Activated CD8-positive, alpha-beta T cell treated with anti-CD3 and anti-CD28 coated beads for 36 hours (primary cell): ENCODE measurements around the gene NHLRC3. TPM values are rescaled to one million over a fixed set of nuclear protein-coding genes. Genes with fewer than 3 reads are reported as not detected.

Experiments
- ATAC-seq: fragments of 200-7000 bp; cut with Tn5 transposase; one replicate; pipeline ENCODE4 v1.10.0; 2021; ENCODE audit warnings: mild to moderate bottlenecking, moderate library complexity
- CTCF ChIA-PET: fragments of 350-600 bp; sonication (Branson Sonifier 250); formaldehyde crosslinking; loops from one replicate; lab custom pipeline; 2021; ENCODE audit warnings: antibody characterized with exemption; lab: Charles Lee
- POLR2A ChIA-PET: fragments of 350-600 bp; sonication (Branson Sonifier 250); formaldehyde crosslinking; loops from one replicate; lab custom pipeline; 2021; ENCODE audit warnings: antibody characterized with exemption; lab: Charles Lee
- DNase-seq: peaks from one replicate; pipeline ENCODE4 v3.0.0-alpha.2; 2020
- H3K27ac Mint-ChIP-seq: one replicate; pipeline ENCODE4 v1.8.0; 2021; ENCODE audit warnings: mild to moderate bottlenecking, mixed read lengths
- H3K27me3 Mint-ChIP-seq: one replicate; pipeline ENCODE4 v1.8.0; 2021; ENCODE audit warnings: mixed read lengths
- H3K36me3 Mint-ChIP-seq: one replicate; pipeline ENCODE4 v1.8.0; 2021; ENCODE audit warnings: low read depth, mixed read lengths
- H3K4me1 Mint-ChIP-seq: one replicate; pipeline ENCODE4 v1.8.0; 2021; ENCODE audit warnings: low read depth, mixed read lengths
- H3K4me3 Mint-ChIP-seq: one replicate; pipeline ENCODE4 v1.8.0; 2021; ENCODE audit warnings: mild to moderate bottlenecking, moderate library complexity, mixed read lengths
- H3K9me3 Mint-ChIP-seq: one replicate; pipeline ENCODE4 v1.8.0; 2021; ENCODE audit warnings: mixed read lengths
- CTCF ChIP-seq: fragments of 200-600 bp; IDR thresholded peaks from one replicate; pipeline ENCODE4 v1.8.0; 2022; ENCODE audit warnings: antibody characterized with exemption, mild to moderate bottlenecking
- intact Hi-C: fragments of 100-400 bp; cut with micrococcal nuclease; formaldehyde crosslinking; loops from one replicate; pipeline ENCODE4 v1.10.0; 2022
- total RNA-seq, 2 experiments: library from RNA; stranded (reverse); gene quantifications; one replicate each; pipeline ENCODE4 v1.2.3, GENCODE V29; 2021

The NHLRC3 gene
- total RNA-seq, 2 experiments from 2014 or later = 17.5 to 17.9 TPM

GRCh38 chr13:39034085-39034484 lies 4.2 kb upstream of the NHLRC3 start:
- intact Hi-C loops = no loop called here
- Mint-ChIP-seq H3K9me3 (no peaks in the 10 kb centered on the region), H3K4me1 (peaks cover 34% of the 10 kb centered on the region), H3K4me3 (peak overlapping the region; percentile 100), H3K36me3 (peaks cover 31% of the 10 kb centered on the region), H3K27ac (no peak overlapping the region), H3K27me3 (no peaks in the 10 kb centered on the region)
- TF ChIP-seq CTCF = no peak
- ChIA-PET POLR2A (interaction anchor here (0.7 kb wide), 1 partner anchor 80 kb away, joined by 3 read pairs; no protein-coding TSS in a partner anchor), CTCF (no interaction called here)
- DNase-seq (no peak), ATAC-seq (no peak)

- peak overlapping the region; percentile 90 for H3K27ac Mint-ChIP-seq
- peak overlapping the region; percentile 100 for H3K4me3 Mint-ChIP-seq
- H3K4me1 Mint-ChIP-seq = peaks cover 40% of the 10 kb centered on the region
- DNase-seq (no peak), ATAC-seq (no peak)
- H3K36me3 Mint-ChIP-seq = peaks cover 32% of the 10 kb centered on the region
- H3K27me3 Mint-ChIP-seq = no peaks in the 10 kb centered on the region
- no peaks in the 10 kb centered on the region for H3K9me3 Mint-ChIP-seq
- intact Hi-C loops = no loop called here
- TF ChIP-seq CTCF = no peak
- ChIA-PET CTCF (interaction anchor here (1.5 kb wide), 1 partner anchor 576 kb away, joined by 3 read pairs; no protein-coding TSS in a partner anchor), POLR2A (interaction anchor here (1.9 to 2.6 kb wide), 3 partner anchors 17 to 686 kb away, joined by 4 to 8 read pairs (median 6); partner anchors contain the start of gene UFM1)
Observed at GRCh38 chr13:39035204-39035603, 3.1 kb upstream of the NHLRC3 start.

DNA sequence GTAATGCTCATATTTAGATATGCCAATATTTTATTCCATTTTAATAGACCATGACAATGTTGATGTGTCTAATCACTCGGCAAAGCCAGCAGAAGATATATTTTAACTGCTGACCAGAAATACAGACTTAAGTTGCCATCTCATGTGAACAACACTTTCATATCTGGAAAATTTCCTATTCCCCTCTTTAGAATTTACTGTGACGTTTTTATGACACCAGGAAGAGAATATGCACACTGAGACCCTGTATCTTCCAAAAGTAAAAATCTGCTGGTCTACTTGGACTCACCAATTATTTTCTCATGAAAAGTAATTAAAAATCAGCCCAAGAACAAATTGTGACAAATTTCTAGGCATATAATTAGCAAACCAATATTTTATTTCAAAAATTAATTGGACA lies 2.5 kb upstream of the NHLRC3 start:
- no peak for TF ChIP-seq CTCF
- peaks cover 38% of the 10 kb centered on the region for H3K36me3 Mint-ChIP-seq
- no peaks in the 10 kb centered on the region for H3K27me3 Mint-ChIP-seq
- ChIA-PET CTCF (interaction anchor here (1.5 to 2.7 kb wide), 2 partner anchors 19 to 576 kb away, joined by 3 to 16 read pairs; no protein-coding TSS in a partner anchor), POLR2A (interaction anchor here (0.6 to 2.6 kb wide), 4 partner anchors 12 to 686 kb away, joined by 3 to 8 read pairs (median 5); partner anchors contain the start of gene UFM1)
- no peaks in the 10 kb centered on the region for H3K9me3 Mint-ChIP-seq
- H3K27ac Mint-ChIP-seq = peak overlapping the region; percentile 90
- peak overlapping the region; percentile 100 for H3K4me3 Mint-ChIP-seq
- H3K4me1 Mint-ChIP-seq = peaks cover 43% of the 10 kb centered on the region
- no peak for ATAC-seq
- no peak for DNase-seq
- intact Hi-C loops = no loop called here

DNA sequence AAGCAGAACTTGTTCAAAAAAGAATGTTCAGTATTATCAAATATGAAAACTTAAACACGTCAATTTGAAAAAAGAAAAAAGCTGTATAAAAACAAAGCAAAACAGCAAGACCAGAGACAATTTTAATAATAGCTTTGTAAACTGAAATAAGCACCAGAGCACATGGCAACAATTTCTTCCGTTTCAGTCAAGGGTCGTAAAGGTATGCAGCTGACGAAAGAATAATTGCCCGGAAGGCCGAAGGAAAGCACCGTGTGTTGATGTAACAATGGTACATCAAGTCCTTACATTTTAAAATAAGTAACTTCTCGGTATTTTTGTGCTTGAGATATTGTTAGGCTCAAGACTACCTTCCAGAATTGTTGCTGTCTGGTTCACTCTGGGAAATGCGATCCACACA lies 2.0 kb upstream of the NHLRC3 start:
- peaks cover 45% of the 10 kb centered on the region for H3K4me1 Mint-ChIP-seq
- intact Hi-C loops = no loop called here
- H3K27ac Mint-ChIP-seq = peak overlapping the region; percentile 90
- no peaks in the 10 kb centered on the region for H3K9me3 Mint-ChIP-seq
- H3K36me3 Mint-ChIP-seq = peaks cover 40% of the 10 kb centered on the region
- DNase-seq (peak; percentile 54), ATAC-seq (no peak)
- ChIA-PET CTCF (interaction anchor here (1.5 to 2.7 kb wide), 2 partner anchors 19 to 575 kb away, joined by 3 to 16 read pairs; no protein-coding TSS in a partner anchor), POLR2A (interaction anchor here (0.6 to 2.6 kb wide), 6 partner anchors 10 to 687 kb away, joined by 3 to 8 read pairs (median 5); partner anchors contain the start of gene UFM1)
- H3K27me3 Mint-ChIP-seq = no peaks in the 10 kb centered on the region
- no peak for TF ChIP-seq CTCF
- H3K4me3 Mint-ChIP-seq = peak overlapping the region; percentile 100

DNA sequence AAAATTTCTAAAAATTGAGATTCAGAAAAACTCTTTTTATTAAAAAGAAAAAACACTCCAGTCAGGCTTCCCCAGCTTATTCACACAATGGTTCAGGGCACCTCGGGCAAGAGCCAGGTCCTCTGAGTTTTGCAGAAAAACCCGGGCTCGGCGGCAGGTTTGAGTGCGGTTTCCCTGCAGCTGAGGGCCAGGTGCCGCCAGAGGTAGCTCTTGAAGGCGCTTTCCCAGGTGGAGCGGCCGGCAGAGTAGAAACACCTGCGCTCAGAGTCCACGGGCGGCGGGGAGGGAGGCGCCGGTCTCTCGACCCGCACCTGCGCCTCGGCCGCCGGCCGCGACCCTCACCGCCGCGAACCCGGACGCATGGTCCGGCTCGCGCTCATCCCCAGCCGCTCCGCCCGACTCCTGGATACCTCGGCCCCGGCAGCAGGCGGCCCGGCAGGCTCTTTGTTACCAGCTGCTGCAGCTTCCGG lies 811 bp upstream of the NHLRC3 start:
- Mint-ChIP-seq H3K27ac (peak overlapping the region; percentile 99), H3K27me3 (no peaks in the 10 kb centered on the region), H3K4me3 (peak overlapping the region; percentile 100), H3K9me3 (no peaks in the 10 kb centered on the region), H3K36me3 (peaks cover 40% of the 10 kb centered on the region), H3K4me1 (peaks cover 44% of the 10 kb centered on the region)
- intact Hi-C loops = no loop called here
- DNase-seq = no peak
- ATAC-seq = no peak
- no peak for TF ChIP-seq CTCF
- CTCF ChIA-PET = interaction anchor here (1.1 to 2.7 kb wide), 4 partner anchors 10 to 574 kb away, joined by 3 to 16 read pairs (median 7); no protein-coding TSS in a partner anchor
- POLR2A ChIA-PET = interaction anchor here (0.8 to 2.6 kb wide), 8 partner anchors 9 to 688 kb away, joined by 3 to 8 read pairs (median 6); partner anchors contain the start of gene UFM1
